Activated B cell treated with CpG ODN at 0.5 μM for 24 hours (primary cell): ENCODE measurements around the gene PRPS1. TPM values are rescaled to one million over a fixed set of nuclear protein-coding genes. Genes with fewer than 3 reads are reported as not detected.
"Not testable (repeated sequence)": the region's sequence is repeated elsewhere in the genome, so short reads cannot be mapped to it uniquely, and the experiment has no call there.

ENCODE experiments used
- ATAC-seq: fragments of 200-7000 bp; cut with Tn5 transposase; one replicate; pipeline ENCODE4 v1.10.0; 2021; ENCODE audit warnings: low read depth, mild to moderate bottlenecking, moderate library complexity
- CTCF ChIA-PET: fragments of 350-600 bp; sonication (Branson Sonifier 250); formaldehyde crosslinking; loops from one replicate; lab custom pipeline; 2021; ENCODE audit warnings: antibody characterized with exemption; lab: Charles Lee
- POLR2A ChIA-PET: fragments of 350-600 bp; sonication (Branson Sonifier 250); formaldehyde crosslinking; loops from one replicate; lab custom pipeline; 2021; ENCODE audit warnings: antibody characterized with exemption; lab: Charles Lee
- DNase-seq: peaks from one replicate; pipeline ENCODE4 v3.0.0; 2022
- H3K27ac Mint-ChIP-seq: one replicate; pipeline ENCODE4 v1.8.0; 2020; ENCODE audit warnings: mixed read lengths
- H3K27me3 Mint-ChIP-seq: one replicate; pipeline ENCODE4 v1.8.0; 2021; ENCODE audit warnings: mixed read lengths
- H3K36me3 Mint-ChIP-seq: one replicate; pipeline ENCODE4 v1.8.0; 2021; ENCODE audit warnings: low read depth, mixed read lengths
- H3K4me1 Mint-ChIP-seq: one replicate; pipeline ENCODE4 v1.8.0; 2021; ENCODE audit warnings: mixed read lengths
- H3K4me3 Mint-ChIP-seq: one replicate; pipeline ENCODE4 v1.8.0; 2020; ENCODE audit warnings: mild to moderate bottlenecking, mixed read lengths
- H3K9me3 Mint-ChIP-seq: one replicate; pipeline ENCODE4 v1.8.0; 2020; ENCODE audit warnings: mixed read lengths
- intact Hi-C: fragments of 100-400 bp; cut with micrococcal nuclease; formaldehyde crosslinking; loops from one replicate; pipeline ENCODE4 v1.15.1; 2024
- total RNA-seq: library from RNA; stranded (reverse); gene quantifications from 2 replicates; pipeline ENCODE4 v1.2.3, GENCODE V29; 2022
- TF ChIP-seq, protein P1 (sequence below): fragments of 200-600 bp; IDR thresholded peaks from one replicate; pipeline ENCODE4 v1.8.0; 2022; ENCODE audit warnings: antibody characterized with exemption, mild to moderate bottlenecking

PRPS1 gene
- total RNA-seq, 1 donor from 2014 or later: 49.7 TPM

- peaks cover 29% of the 10 kb centered on the region for H3K4me1 Mint-ChIP-seq
- intact Hi-C loops: no loop called here
Observed at GRCh38 chrX:107669885-107670628, 41.7 kb downstream of the PRPS1 start.

DNA sequence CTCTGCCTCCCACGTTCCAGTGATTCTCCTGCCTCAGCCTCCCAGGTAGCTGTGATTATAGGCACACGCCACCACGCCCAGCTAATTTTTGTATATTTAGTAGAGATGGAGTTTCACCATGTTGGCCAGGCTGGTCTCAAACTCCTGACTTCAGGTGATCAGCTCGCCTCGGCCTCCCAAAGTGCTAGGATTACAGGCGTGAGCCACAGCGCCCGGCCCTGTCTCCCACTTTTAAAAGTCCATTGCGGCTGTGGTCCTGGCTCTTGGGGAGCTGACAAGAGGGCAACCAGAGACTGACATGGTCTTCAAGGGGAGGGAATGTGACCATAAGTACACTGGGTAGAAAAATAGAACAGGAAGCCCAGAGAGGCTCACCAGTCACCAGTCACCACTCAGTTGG is 42.9 kb downstream of the PRPS1 start:
- H3K4me1 Mint-ChIP-seq: peaks cover 39% of the 10 kb centered on the region
- H3K27me3 Mint-ChIP-seq, H3K9me3 Mint-ChIP-seq, intact Hi-C loops, H3K27ac Mint-ChIP-seq, H3K4me3 Mint-ChIP-seq, DNase-seq, H3K36me3 Mint-ChIP-seq, ATAC-seq: not testable (repeated sequence)
- POLR2A ChIA-PET: interaction anchor here (0.9 kb wide), 1 partner anchor 46 kb away, joined by 3 read pairs; no protein-coding TSS in a partner anchor
- CTCF ChIA-PET: interaction anchor here (1.3 to 5.3 kb wide), 3 partner anchors 13 to 106 kb away, joined by 4 to 128 read pairs (median 25); partner anchors contain the start of gene NCBP2L

More at GRCh38 chrX:107669885-107670628, 41.7 kb downstream of the PRPS1 start:
- ChIA-PET CTCF (interaction anchor here (1.3 to 5.3 kb wide), 2 partner anchors 49 to 107 kb away, joined by 4 to 128 read pairs; partner anchors contain the start of gene NCBP2L), POLR2A (interaction anchor here (0.6 kb wide), 1 partner anchor 89 kb away, joined by 3 read pairs; no protein-coding TSS in a partner anchor)
- Mint-ChIP-seq H3K27me3 (no peaks in the 10 kb centered on the region), H3K36me3 (no peaks in the 10 kb centered on the region), H3K27ac (no peak overlapping the region), H3K4me3 (no peak overlapping the region), H3K9me3 (no peaks in the 10 kb centered on the region)
- TF ChIP-seq, protein P1, sequence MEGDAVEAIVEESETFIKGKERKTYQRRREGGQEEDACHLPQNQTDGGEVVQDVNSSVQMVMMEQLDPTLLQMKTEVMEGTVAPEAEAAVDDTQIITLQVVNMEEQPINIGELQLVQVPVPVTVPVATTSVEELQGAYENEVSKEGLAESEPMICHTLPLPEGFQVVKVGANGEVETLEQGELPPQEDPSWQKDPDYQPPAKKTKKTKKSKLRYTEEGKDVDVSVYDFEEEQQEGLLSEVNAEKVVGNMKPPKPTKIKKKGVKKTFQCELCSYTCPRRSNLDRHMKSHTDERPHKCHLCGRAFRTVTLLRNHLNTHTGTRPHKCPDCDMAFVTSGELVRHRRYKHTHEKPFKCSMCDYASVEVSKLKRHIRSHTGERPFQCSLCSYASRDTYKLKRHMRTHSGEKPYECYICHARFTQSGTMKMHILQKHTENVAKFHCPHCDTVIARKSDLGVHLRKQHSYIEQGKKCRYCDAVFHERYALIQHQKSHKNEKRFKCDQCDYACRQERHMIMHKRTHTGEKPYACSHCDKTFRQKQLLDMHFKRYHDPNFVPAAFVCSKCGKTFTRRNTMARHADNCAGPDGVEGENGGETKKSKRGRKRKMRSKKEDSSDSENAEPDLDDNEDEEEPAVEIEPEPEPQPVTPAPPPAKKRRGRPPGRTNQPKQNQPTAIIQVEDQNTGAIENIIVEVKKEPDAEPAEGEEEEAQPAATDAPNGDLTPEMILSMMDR: no peak
- ATAC-seq: no peak
- no peak for DNase-seq

DNA sequence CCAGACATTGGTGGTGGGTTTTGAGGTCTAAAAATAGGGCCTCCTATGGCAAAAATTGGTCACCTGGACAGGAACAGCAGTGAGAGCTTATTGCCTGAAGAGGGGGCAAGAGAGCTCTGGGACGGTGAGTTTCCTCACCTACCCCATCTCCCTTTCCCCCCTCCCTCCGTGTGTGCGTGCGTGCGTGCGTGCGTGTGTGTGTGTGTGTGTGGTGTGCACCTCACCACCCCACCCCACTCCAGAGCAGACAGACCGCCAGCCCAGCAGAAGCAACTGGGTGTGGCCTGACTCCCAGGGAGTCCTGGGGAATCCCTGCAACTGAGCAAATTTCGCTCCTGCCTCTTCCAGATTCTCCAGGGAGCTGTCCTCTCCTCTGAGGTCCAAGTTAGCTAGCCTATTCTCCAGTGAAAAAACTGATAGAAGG is 44.7 kb downstream of the PRPS1 start:
- ATAC-seq (peak; percentile 41), DNase-seq (peak; percentile 62)
- ChIA-PET POLR2A (interaction anchor here (0.6 to 9.2 kb wide), 11 partner anchors 13 to 1061 kb away, joined by 3 to 440 read pairs (median 7); partner anchors contain the start of genes NCBP2L, PRPS1, RADX and TSC22D3), CTCF (interaction anchor here (1.0 to 5.3 kb wide), 11 partner anchors 9 to 674 kb away, joined by 3 to 128 read pairs (median 5); partner anchors contain the start of genes NCBP2L and TSC22D3)
- Mint-ChIP-seq H3K27ac (peak overlapping the region; percentile 96), H3K4me1 (peaks cover 50% of the 10 kb centered on the region), H3K9me3 (no peaks in the 10 kb centered on the region), H3K36me3 (no peaks in the 10 kb centered on the region), H3K27me3 (no peaks in the 10 kb centered on the region), H3K4me3 (peak overlapping the region; percentile 50)
- intact Hi-C loops: loop anchor here (1.0 kb wide), 4 partner anchors 14 to 104 kb away; partner anchors contain the start of genes NCBP2L and PRPS1
- TF ChIP-seq, protein P1: no peak

GRCh38 chrX:107673431-107673830 is 45.1 kb downstream of the PRPS1 start:
- H3K27me3 Mint-ChIP-seq: no peaks in the 10 kb centered on the region
- H3K4me1 Mint-ChIP-seq: peaks cover 53% of the 10 kb centered on the region
- POLR2A ChIA-PET: interaction anchor here (0.7 to 9.2 kb wide), 10 partner anchors 13 to 571 kb away, joined by 3 to 440 read pairs (median 7); partner anchors contain the start of genes NCBP2L, PRPS1 and TSC22D3
- H3K4me3 Mint-ChIP-seq: peak overlapping the region; percentile 50
- H3K36me3 Mint-ChIP-seq: no peaks in the 10 kb centered on the region
- DNase-seq: no peak
- intact Hi-C loops: loop anchor here (1.0 kb wide), 4 partner anchors 14 to 104 kb away; partner anchors contain the start of genes NCBP2L and PRPS1
- peak; percentile 3 for ATAC-seq
- TF ChIP-seq, protein P1: no peak
- H3K27ac Mint-ChIP-seq: peak overlapping the region; percentile 96
- no peaks in the 10 kb centered on the region for H3K9me3 Mint-ChIP-seq
- CTCF ChIA-PET: interaction anchor here (1.0 to 5.3 kb wide), 12 partner anchors 9 to 674 kb away, joined by 3 to 128 read pairs (median 5); partner anchors contain the start of genes NCBP2L and TSC22D3

DNA sequence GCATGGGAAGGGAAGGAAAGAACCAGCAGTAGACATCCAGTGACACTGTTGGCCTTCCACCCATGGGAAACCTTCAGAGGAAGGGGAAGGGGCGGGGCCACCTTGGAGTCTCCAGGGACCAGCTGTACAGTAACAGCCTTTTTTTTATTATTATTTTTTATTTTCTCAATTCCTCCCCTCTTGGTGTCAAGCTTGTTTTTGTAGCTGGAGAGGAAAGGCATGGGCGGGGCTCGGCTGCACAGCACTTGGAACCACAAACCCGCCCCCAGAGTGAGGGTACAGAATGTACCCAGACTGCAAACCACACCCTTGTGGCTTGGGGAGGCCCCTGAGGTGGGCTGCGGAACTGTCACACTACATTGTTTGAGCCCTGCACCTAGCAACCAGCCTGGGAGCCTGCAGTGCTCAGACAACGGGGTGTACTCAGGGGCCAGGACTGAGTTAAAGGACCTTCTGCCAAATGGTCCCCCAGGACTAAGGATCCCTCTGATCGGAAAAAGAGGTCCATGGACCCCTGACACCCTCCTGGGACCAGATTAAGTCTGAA is 45.7 kb downstream of the PRPS1 start:
- H3K4me3 Mint-ChIP-seq: peak overlapping the region; percentile 55
- H3K27me3 Mint-ChIP-seq: no peaks in the 10 kb centered on the region
- H3K27ac Mint-ChIP-seq: peak overlapping the region; percentile 96
- CTCF ChIA-PET: interaction anchor here (1.0 to 5.3 kb wide), 6 partner anchors 15 to 675 kb away, joined by 3 to 128 read pairs (median 18); partner anchors contain the start of genes NCBP2L and TSC22D3
- ATAC-seq (peak; percentile 77), DNase-seq (peak; percentile 71)
- H3K9me3 Mint-ChIP-seq: no peaks in the 10 kb centered on the region
- POLR2A ChIA-PET: interaction anchor here (0.9 to 9.2 kb wide), 7 partner anchors 14 to 102 kb away, joined by 4 to 440 read pairs (median 8); partner anchors contain the start of genes NCBP2L, PRPS1 and TSC22D3
- H3K4me1 Mint-ChIP-seq: peaks cover 59% of the 10 kb centered on the region
- intact Hi-C loops: loop anchor here (1.0 kb wide), 5 partner anchors 15 to 103 kb away; partner anchors contain the start of genes NCBP2L and PRPS1
- TF ChIP-seq, protein P1: no peak
- no peaks in the 10 kb centered on the region for H3K36me3 Mint-ChIP-seq
